Activated CD4-positive, alpha-beta T cell treated with anti-CD3 and anti-CD28 coated beads, Interleukin-2, amount 10 ng/mL, durations not matched to agents 24 days and 14 days (primary cell): Measurements from ENCODE around the gene RTTN. TPM values are rescaled to one million over a fixed set of nuclear protein-coding genes. Genes with fewer than 3 reads are reported as not detected.
A peak's percentile ranks its signal among the peaks of the same experiment; 100 is the strongest.

Source experiments
- DNase-seq: peaks from one replicate; pipeline ENCODE4 v3.0.0; 2022
- H3K27ac Mint-ChIP-seq: one replicate; pipeline ENCODE4 v1.8.0; 2022; ENCODE audit warnings: mild to moderate bottlenecking, mixed read lengths
- H3K27me3 Mint-ChIP-seq: one replicate; pipeline ENCODE4 v1.8.0; 2022; ENCODE audit warnings: mixed read lengths
- H3K36me3 Mint-ChIP-seq: one replicate; pipeline ENCODE4 v1.8.0; 2022; ENCODE audit warnings: low read depth, mild to moderate bottlenecking, mixed read lengths
- H3K4me1 Mint-ChIP-seq: one replicate; pipeline ENCODE4 v1.8.0; 2021; ENCODE audit warnings: mixed read lengths
- H3K4me3 Mint-ChIP-seq: one replicate; pipeline ENCODE4 v1.8.0; 2022; ENCODE audit warnings: mild to moderate bottlenecking, moderate library complexity, mixed read lengths
- H3K9me3 Mint-ChIP-seq: one replicate; pipeline ENCODE4 v1.8.0; 2021; ENCODE audit warnings: mixed read lengths
- intact Hi-C: fragments of 100-400 bp; cut with micrococcal nuclease; formaldehyde crosslinking; loops from one replicate; pipeline ENCODE4 v1.15.1; 2023
- total RNA-seq: library from RNA; stranded (reverse); gene quantifications from 2 replicates; pipeline ENCODE4 v1.2.3, GENCODE V29; 2022

Gene RTTN
- total RNA-seq, 1 donor from 2014 or later: 28.2 TPM

GRCh38 chr18:69954719-69955480 lies 250.6 kb downstream of the RTTN start:
- H3K36me3 Mint-ChIP-seq: peaks cover 26% of the 10 kb centered on the region
- peaks cover 34% of the 10 kb centered on the region for H3K4me1 Mint-ChIP-seq
- no peaks in the 10 kb centered on the region for H3K27me3 Mint-ChIP-seq
- intact Hi-C loops: loop anchor here (5.0 kb wide), 3 partner anchors 117 to 252 kb away; partner anchors contain the start of gene RTTN
- H3K27ac Mint-ChIP-seq: no peak overlapping the region
- no peak overlapping the region for H3K4me3 Mint-ChIP-seq
- H3K9me3 Mint-ChIP-seq: peaks cover 5% of the 10 kb centered on the region
- DNase-seq: peak; percentile 70

- intact Hi-C loops: no loop called here
- peaks cover 5% of the 10 kb centered on the region for H3K9me3 Mint-ChIP-seq
- no peak for DNase-seq
- H3K4me1 Mint-ChIP-seq: peaks cover 24% of the 10 kb centered on the region
- peak overlapping the region; percentile 47 for H3K4me3 Mint-ChIP-seq
- H3K27ac Mint-ChIP-seq: peak overlapping the region; percentile 25
- H3K36me3 Mint-ChIP-seq: peaks cover 26% of the 10 kb centered on the region
- H3K27me3 Mint-ChIP-seq: no peaks in the 10 kb centered on the region
Measured at GRCh38 chr18:69953191-69953590, 252.3 kb downstream of the RTTN start.

Other genes starting within 250 kb of the RTTN start
- gene SOCS6, start 83.4 kb upstream of the RTTN start, total RNA-seq: 2.8 and 3.3 TPM in 2 replicates